ENCODE results near the gene MAT1A.
A peak's percentile ranks its signal among the peaks of the same experiment; 100 is the strongest.
"Not testable (repeated sequence)": the region's sequence is repeated elsewhere in the genome, so short reads cannot be mapped to it uniquely, and the experiment has no call there.

MAT1A gene

DNA sequence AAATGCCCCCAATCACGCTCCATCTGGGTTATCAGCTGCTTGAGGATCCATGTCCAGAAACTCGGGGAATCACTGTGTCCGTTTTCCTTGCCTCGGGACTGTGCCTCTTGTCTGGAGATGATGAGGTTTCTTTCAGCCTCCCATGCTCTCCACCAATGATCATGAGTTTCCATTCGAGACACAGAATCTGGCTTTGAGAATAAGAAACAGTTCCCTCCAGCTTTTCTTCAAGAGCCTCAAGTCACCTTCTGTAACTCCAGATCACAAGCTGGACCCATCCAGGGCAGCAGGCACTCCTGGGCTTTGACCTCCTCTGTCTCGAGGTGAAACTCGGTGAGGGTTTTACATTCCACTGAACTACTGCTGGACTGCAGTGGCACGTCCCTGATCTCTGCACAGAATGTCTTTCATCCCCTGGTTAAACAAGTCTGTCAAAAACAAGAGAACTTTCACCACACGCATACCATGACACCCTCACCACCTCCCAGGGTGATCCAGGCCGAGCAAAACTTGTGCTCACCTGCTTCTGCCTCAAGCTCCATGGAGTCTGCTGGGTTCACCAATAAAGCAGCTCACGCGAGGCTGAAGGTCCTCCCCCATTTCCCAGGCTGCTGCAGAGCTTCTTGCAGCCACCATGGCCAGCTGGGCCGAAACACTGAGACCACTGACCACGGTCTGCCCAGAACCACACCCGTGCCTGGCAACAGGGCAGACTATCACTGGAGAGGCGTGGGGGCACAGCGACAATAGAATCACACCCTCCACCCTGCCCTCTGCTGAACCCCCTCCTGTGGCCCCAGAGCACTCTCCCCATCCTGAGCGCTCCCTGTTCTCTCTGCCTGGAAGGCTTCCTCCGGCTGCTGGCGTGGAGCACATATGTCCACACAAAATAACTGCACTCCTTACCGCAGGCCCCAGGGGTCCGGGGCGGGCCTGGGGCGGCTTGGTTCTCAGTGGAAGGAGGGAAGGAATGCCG, 25.1 kb downstream of the MAT1A start:
- DNase-seq, result no peak

- no peak for DNase-seq
Observed at GRCh38 chr10:80261316-80262030, 28.0 kb downstream of the MAT1A start.

DNA sequence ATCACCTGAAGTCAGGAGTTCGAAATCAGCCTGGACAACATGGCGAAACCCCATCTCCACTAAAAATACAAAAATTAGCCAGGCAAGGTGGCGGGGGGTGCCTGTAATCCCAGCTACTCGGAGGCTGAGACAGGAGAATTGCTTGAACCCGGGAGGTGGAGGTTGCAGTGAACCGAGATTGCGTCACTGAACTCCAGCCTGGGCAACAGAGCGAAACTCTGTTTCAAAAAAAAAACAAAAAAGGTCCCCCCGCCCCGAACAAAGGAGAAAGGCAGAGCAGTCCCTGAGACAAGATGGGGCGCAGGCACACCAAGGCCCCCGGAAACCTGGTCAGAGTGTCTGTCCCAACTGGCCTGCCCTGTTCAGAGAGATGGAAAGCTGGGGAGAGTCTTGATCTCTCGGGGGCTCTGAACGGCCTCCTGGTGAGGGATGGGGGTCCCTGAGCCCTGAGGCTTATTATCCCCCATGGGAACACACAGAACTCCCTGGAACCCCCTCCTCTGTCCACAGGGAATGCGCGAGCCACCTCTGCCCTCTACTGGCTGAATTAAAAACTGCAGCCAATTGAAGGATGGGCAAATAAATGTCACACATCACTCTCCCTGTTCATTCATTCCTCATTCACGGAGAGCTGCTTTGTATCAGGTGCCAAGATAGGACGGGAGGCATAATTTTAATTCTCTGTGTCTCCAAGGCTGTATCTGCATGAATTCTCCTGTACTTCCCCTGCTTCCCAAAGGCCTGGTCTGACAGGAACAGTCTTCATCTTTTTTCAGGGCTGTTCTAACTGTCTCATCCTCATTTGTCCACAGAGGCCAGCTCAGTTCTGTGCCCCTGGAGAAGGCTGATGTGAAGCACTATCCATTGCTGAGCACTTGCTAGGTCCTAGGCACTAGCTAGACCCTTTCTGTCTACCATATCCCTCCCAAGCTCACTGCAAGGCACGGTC, 28.9 kb downstream of the MAT1A start:
- DNase-seq, result peak; percentile 50

GRCh38 chr10:80259405-80259871, 30.0 kb downstream of the MAT1A start:
- no peak for DNase-seq

DNA sequence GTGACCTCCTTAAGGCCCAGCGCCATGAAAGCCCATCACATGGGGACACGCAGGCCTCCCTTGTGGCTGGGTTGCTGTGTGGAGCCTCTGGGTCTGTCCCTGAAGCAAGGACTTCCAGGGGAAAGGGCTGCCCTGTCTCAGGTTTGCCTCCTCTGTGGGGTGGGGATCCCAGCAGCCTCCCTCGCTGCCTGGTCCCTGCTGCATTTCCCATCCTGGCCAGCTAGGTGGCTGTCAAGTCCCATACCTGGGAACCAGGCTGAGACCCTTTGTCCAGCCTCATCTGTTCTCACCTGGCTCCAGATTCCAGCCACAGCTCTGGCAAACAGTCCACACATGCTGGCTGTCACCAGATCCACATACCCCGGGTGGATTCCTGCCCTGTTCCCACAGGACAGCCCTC, 32.7 kb downstream of the MAT1A start:
- DNase-seq, result peak; percentile 43

DNA sequence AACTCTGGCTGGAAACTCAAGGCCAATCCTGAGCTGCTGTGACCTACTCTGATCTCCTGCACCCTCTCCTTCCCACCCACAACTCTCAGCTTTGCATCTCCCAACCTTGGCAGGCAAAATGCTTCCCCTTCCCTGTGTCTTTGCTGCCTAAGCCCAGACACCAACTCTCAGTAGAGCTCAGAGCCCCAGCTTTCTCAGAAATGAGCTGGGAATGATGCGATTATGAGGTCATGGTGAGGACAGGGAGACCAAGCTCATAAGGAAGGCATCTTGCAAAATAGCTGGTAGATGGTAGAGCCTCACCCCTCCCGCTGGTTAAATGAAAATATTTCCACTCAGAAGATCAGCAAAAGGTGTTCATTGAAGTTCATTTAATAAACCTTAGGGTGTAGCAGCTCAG, 34.7 kb downstream of the MAT1A start:
- not testable (repeated sequence) for DNase-seq

GRCh38 chr10:80253963-80254271, 35.5 kb downstream of the MAT1A start:
- DNase-seq, result not testable (repeated sequence)

DNA sequence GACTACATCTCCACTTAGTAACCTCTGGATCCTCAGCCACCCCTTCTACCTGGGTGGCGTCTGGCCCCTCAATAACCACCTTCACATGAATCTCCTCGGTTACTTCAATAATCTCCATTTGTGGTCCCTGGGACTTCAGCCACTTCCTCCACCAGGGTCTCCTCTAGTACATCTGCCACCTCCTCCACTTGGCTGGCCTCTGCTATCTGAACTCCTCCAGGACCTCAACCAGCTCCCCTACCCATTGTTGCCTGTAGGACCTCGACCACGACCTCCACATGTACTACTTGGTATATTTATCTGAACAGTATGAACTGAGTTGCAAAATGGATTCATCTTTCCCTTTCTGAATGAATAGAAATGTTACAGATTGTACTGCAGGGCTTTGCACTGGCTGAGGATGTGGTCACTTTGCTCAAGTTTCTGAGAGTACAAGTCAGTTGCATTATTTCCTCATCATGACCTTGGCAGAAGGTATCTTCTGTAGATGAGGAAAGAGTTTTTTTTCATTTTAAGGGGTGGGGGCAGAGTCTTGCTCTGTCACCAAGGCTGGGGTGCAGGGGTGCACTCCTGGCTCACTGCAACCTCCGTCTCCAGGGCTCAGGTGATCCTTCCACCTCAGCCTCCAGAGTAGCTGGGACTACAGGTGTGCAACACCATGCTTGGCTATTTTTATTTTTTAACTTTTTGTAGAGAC, 36.0 kb downstream of the MAT1A start:
- DNase-seq, result no peak

GRCh38 chr10:80252296-80252887, 37.1 kb downstream of the MAT1A start:
- peak; percentile 35 for DNase-seq

DNA sequence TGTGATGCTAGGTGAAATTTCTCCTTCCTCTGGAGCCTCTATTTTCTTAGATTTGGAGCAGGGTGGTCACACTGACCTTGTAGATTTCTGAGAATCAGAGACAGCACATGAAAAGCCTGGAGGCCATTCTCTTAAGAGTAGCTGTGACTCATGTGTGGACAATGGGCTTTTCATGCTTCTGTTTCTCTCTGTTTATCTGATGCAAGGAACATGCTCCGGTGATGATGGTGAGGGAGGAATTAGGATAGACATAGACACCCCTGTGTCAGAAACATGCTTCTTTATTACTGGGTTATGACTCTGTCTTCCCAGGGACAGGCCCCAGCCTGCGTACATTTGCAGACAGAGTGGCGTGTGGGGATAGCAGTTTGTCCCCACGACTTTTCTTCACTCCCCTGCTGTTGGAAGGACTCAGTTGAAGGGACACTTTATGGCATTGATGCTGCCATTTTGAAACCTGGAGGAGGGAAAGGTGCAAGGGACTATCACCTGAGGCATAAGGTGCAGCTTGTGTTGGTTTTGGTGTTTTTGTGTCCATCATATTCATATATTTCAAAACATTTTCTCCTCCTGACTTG, 37.7 kb downstream of the MAT1A start:
- not testable (repeated sequence) for DNase-seq

- DNase-seq, result not testable (repeated sequence)
Observed at GRCh38 chr10:80250399-80250798, 39.1 kb downstream of the MAT1A start.

- DNase-seq, result not testable (repeated sequence)
Observed at GRCh38 chr10:80249906-80250305, 39.6 kb downstream of the MAT1A start.

- not testable (repeated sequence) for DNase-seq
Observed at GRCh38 chr10:80247611-80248010, 41.8 kb downstream of the MAT1A start.

GRCh38 chr10:80244371-80244770, 45.1 kb downstream of the MAT1A start:
- DNase-seq, result not testable (repeated sequence)

DNA sequence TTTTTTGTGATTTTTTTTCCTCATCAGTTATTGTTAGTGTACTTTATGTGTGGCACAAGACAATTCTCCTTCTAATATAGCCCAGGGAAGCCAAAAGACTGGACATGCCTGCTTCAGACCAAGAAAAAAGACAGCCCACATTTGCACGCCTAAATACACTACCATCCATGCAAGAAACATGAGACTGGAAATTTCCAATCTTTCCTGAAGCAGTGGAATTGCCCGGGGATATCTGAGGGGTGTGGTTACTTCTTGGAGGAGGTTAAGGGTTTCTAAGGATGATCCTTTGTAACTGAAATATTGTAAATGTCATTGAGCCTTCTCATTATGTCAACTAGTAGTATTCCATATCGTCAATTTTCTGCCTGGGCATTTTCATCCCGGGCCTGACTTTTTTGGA, 47.1 kb downstream of the MAT1A start:
- not testable (repeated sequence) for DNase-seq

DNA sequence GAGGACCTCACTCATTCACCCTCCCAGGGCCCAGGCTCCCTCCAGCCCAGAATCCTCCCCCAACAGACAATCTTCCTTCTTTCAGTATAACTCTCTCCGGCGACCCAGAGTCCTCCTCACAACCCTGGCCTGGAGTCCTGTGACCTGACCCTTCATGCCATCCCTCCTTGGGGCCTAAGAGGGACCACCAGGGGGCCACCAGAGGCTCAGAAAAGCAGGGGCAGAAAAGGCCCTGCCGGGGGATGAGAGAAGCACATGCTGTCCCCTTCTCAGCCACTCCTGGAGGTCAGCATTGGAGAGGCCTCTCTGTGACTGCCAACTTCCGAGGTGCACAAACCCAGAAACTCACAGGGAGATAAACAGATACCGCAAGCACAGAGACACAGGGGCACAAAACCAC, 53.0 kb downstream of the MAT1A start:
- DNase-seq, result not testable (repeated sequence)

DNA sequence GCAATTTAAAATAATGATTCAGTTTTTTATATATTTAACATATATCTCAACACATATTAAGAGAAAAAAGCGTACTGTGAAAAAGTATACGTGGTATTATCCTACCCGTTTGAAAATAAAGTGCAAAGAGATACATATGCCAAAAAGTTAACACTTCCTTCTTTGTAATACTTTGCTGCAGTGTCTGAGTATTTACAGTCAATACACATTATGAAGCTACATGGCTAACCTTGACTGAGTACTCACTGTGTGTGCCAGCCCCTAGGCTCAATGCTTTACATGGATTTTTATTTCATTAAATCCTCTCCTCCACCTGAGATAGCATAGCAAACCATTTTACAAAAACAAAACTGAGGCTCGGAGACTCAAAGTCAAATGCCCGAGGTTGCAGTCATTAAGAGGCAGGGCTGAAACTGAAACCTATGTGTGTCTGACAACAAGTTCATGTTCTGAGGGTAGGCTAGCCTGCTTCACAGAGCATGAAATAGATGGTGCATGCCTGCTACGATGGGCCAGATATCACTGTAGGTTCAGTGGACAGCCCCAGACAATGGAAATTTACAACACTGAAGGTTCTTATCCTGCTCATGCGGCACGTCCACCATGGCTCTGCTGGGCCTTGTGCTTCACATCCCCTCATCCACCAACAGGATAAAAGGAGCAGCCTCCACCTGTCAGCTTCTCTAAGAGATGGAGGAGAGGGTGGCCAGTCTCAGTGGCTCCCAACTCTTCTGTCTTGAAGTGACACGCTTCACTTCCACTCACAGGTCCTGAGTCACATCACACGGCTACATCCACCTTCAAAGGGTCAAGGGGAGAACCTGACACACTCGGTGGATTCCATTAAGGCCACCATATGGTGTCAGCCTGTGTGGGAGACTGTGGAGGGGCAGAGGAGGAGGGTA, 54.9 kb downstream of the MAT1A start:
- DNase-seq, result not testable (repeated sequence)

DNA sequence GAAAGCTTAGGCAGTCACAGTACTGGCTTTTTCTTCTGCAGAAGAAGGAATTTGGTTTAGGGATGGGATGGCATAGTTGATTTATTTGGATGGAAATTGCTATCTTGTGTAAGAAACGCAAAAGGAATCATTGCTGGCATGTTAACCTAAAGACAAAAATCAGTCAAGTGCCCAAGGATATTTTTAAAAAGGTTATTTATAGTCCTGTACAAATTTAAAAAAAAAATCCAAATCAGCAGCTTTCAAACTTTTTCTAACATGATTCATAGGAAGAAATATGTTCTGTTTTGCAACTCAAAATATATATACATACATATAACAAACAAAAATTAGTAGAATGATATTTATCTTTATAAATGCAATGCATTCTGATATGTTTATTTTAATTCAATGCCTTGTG, 55.6 kb downstream of the MAT1A start:
- DNase-seq, result not testable (repeated sequence)

GRCh38 chr10:80226723-80227122, 62.7 kb downstream of the MAT1A start:
- DNase-seq, result not testable (repeated sequence)

DNA sequence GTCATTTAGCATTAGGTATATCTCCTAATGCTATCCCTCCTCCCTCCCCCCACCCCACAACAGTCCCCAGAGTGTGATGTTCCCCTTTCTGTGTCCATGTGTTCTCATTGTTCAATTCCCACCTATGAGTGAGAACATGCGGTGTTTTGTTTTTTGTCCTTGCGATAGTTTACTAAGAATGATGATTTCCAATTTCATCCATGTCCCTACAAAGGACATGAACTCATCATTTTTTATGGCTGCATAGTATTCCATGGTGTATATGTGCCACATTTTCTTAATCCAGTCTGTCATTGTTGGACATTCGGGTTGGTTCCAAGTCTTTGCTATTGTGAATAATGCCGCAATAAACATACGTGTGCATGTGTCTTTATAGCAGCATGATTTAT, 66.4 kb downstream of the MAT1A start:
- not testable (repeated sequence) for DNase-seq

Data from right forelimb (tissue), 1 donor.